ENCODE data around the gene ZNF609.

DNA sequence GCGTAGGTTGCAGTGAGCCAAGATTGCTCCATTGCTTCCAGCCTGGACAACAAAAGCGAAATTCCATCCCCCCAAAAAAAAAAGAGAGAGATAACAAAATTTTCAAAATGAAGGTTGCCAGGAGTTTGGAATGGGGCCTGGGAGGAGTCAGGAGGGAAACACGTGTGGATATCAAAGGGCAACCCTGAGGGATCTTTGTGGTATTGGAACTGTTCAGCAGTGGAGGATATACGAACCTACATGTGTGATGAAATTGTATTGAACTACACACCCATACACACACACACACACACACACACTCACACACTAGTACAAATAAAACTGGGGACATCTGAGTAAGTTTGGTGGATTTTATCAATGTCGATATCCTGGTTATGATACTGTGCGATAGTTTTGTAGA, 253.2 kb downstream of the ZNF609 start:
- TF ChIP-seq, protein P1, sequence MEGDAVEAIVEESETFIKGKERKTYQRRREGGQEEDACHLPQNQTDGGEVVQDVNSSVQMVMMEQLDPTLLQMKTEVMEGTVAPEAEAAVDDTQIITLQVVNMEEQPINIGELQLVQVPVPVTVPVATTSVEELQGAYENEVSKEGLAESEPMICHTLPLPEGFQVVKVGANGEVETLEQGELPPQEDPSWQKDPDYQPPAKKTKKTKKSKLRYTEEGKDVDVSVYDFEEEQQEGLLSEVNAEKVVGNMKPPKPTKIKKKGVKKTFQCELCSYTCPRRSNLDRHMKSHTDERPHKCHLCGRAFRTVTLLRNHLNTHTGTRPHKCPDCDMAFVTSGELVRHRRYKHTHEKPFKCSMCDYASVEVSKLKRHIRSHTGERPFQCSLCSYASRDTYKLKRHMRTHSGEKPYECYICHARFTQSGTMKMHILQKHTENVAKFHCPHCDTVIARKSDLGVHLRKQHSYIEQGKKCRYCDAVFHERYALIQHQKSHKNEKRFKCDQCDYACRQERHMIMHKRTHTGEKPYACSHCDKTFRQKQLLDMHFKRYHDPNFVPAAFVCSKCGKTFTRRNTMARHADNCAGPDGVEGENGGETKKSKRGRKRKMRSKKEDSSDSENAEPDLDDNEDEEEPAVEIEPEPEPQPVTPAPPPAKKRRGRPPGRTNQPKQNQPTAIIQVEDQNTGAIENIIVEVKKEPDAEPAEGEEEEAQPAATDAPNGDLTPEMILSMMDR (IDR thresholded peaks at IDR 0.05): no peak
- TF ChIP-seq POLR2A (IDR thresholded peaks at IDR 0.05): no peak
